HT-29 (cell line): ENCODE measurements around the gene MET. TPM values are rescaled to one million over a fixed set of nuclear protein-coding genes. Genes with fewer than 3 reads are reported as not detected.

ENCODE experiments used
- DNase-seq: peaks from one replicate; pipeline ENCODE4 v3.0.0-alpha.2; 2015; ENCODE audit warnings: low spot score
- total RNA-seq: library from RNA; depleted of rRNA; stranded (reverse); fragments of >200 nt; shearing (Covaris generic); gene quantifications from 2 replicates; pipeline ENCODE4 v1.2.3, GENCODE V29; 2014; rRNA removed

MET gene
- total RNA-seq, 1 experiment from 2014 or later: 128 TPM

DNA sequence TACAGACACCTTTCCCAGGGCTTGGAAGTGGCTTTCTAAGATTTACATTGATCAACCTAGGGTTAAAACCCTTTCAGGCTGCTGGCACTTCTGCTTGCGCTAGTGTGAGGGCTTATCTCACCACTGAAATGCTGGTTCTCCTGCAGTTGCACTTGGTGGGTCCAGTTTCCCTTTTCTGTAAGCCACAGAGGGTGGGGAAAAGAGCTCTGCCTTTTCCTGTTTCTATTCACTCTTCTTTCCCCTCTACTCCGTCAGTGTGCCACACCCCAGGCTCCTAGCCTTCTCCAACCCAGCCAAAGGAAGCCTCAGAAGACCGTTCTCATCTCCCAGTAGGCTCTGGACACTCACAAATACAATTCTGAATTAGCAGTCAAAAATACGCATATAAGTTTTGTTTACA is 171.4 kb downstream of the MET start:
- DNase-seq: no peak

Other genes starting within 250 kb of the MET start
- gene CAV2, start 172.5 kb upstream of the MET start, total RNA-seq: 14.0 and 14.8 TPM in 2 replicates
- gene CAV1, start 147.2 kb upstream of the MET start, total RNA-seq: 4.1 and 4.5 TPM in 2 replicates
- gene CAPZA2, start 190.4 kb downstream of the MET start, total RNA-seq: 61.7 and 62.9 TPM in 2 replicates